OCI-LY7 (cell line): Measurements from ENCODE around the gene TRIM14. TPM values are rescaled to one million over a fixed set of nuclear protein-coding genes. Genes with fewer than 3 reads are reported as not detected.

Experiments used
- BruUV-seq: library from RNA; stranded (reverse); fragments of 400-500 nt; replicated peaks from 2 replicates; lab custom pipeline; 2021; lab: Mats Ljungman, UMichigan
- CTCF ChIA-PET: fragments of 300-600 bp; sonication (Branson Sonifier 250); formaldehyde crosslinking; loops from one replicate; lab custom pipeline; 2022; ENCODE audit warnings: antibody characterized with exemption; ENCODE audit not compliant: unreplicated experiment; lab: Charles Lee
- POLR2A ChIA-PET: fragments of 300-600 bp; sonication (Branson Sonifier 250); formaldehyde crosslinking; loops from one replicate; lab custom pipeline; 2022; ENCODE audit warnings: antibody characterized with exemption; lab: Charles Lee
- DNase-seq: peaks from one replicate; pipeline ENCODE4 v3.0.0-alpha.2; 2015; ENCODE audit warnings: low spot score
- H2AFZ ChIP-seq: fragments of 200-600 bp; sonication (generic), shearing (Covaris generic); 2 replicates; pipeline ENCODE4 v1.6.1; 2014; ENCODE audit warnings: mild to moderate bottlenecking, antibody characterized with exemption, low read length, moderate library complexity
- H3K27ac ChIP-seq: fragments of 200-600 bp; sonication (generic); 2 replicates; pipeline ENCODE4 v1.5.1; 2014; ENCODE audit warnings: mixed run types, low read depth, mild to moderate bottlenecking, moderate library complexity, low read length, inconsistent platforms; ENCODE audit not compliant: poor library complexity, severe bottlenecking
- H3K36me3 ChIP-seq: fragments of 200-600 bp; sonication (generic); 2 replicates; pipeline ENCODE4 v1.6.1; 2014; ENCODE audit warnings: mild to moderate bottlenecking, antibody characterized with exemption, low read length, moderate library complexity, mixed read lengths; ENCODE audit not compliant: insufficient read depth
- H3K4me1 ChIP-seq: fragments of 200-600 bp; sonication (generic); 2 replicates; pipeline ENCODE4 v1.5.1; 2014; ENCODE audit warnings: mild to moderate bottlenecking, low read length; ENCODE audit not compliant: insufficient read depth, poor library complexity, severe bottlenecking
- H3K4me2 ChIP-seq: fragments of 200-600 bp; sonication (generic); 2 replicates; pipeline ENCODE4 v1.6.1; 2014; ENCODE audit warnings: mild to moderate bottlenecking, low read length
- H3K4me3 ChIP-seq: fragments of 200-600 bp; sonication (generic); 2 replicates; pipeline ENCODE4 v1.5.1; 2014; ENCODE audit warnings: mild to moderate bottlenecking, low read depth, low read length; ENCODE audit not compliant: poor library complexity, severe bottlenecking
- H3K79me2 ChIP-seq: fragments of 200-600 bp; sonication (generic); 2 replicates; pipeline ENCODE4 v1.6.1; 2016; ENCODE audit warnings: low read depth, mild to moderate bottlenecking, low read length, moderate library complexity, mixed read lengths; ENCODE audit not compliant: insufficient read depth
- H3K9me2 ChIP-seq: fragments of 200-600 bp; sonication (generic); 2 replicates; pipeline ENCODE4 v1.6.1; 2016; ENCODE audit warnings: mild to moderate bottlenecking, low read length, mixed read lengths; ENCODE audit not compliant: insufficient read depth
- H3K9me3 ChIP-seq: fragments of 200-600 bp; sonication (generic); 2 replicates; pipeline ENCODE4 v1.6.1; 2014; ENCODE audit warnings: mild to moderate bottlenecking, mixed run types, low read length, mixed read lengths
- H4K20me1 ChIP-seq: fragments of 200-600 bp; sonication (generic); 2 replicates; pipeline ENCODE4 v1.6.1; 2014; ENCODE audit warnings: mild to moderate bottlenecking, antibody characterized with exemption, low read length, moderate library complexity, mixed read lengths; ENCODE audit not compliant: insufficient read depth
- CTCF ChIP-seq: fragments of 200-600 bp; sonication (generic); conservative IDR thresholded peaks from 2 replicates; pipeline ENCODE4 v1.5.1; 2014; ENCODE audit warnings: mild to moderate bottlenecking, antibody characterized with exemption, low read length, moderate library complexity, mixed read lengths
- EZH2phosphoT487 ChIP-seq: fragments of 200-600 bp; sonication (generic); IDR thresholded peaks from 2 replicates; pipeline ENCODE4 v1.6.1; 2018; ENCODE audit warnings: low read depth, borderline replicate concordance, mild to moderate bottlenecking, mixed run types, antibody characterized with exemption, low read length, moderate library complexity, mixed read lengths
- intact Hi-C: fragments of 100-400 bp; cut with micrococcal nuclease; formaldehyde crosslinking; loops from one replicate; pipeline ENCODE4 v1.10.0; 2022; ENCODE audit not compliant: unreplicated experiment
- total RNA-seq, 2 experiments: library from RNA; depleted of rRNA in 1 of 2; stranded (reverse); fragments of >200 nt in 1 of 2; shearing (Covaris generic) in 1 of 2; gene quantifications; 2 replicates each; pipeline ENCODE4 v1.2.3, GENCODE V29; 2014 to 2022

The TRIM14 gene
- total RNA-seq, 2 experiments from 2014 or later: 21.4 to 26.0 TPM

GRCh38 chr9:98083566-98084183 is 35.3 kb downstream of the TRIM14 start:
- Histone ChIP-seq H3K79me2 (no peaks in the 10 kb centered on the region), H3K4me3 (no peak overlapping the region), H4K20me1 (no peaks in the 10 kb centered on the region), H3K9me2 (no peaks in the 10 kb centered on the region), H3K36me3 (peaks cover 75% of the 10 kb centered on the region), H3K4me1 (no peaks in the 10 kb centered on the region), H3K9me3 (no peaks in the 10 kb centered on the region), H3K27ac (peak overlapping the region; percentile 3), H3K4me2 (no peak overlapping the region), H2AFZ (no peak overlapping the region)
- ChIA-PET CTCF (no interaction called here), POLR2A (interaction anchor here (0.7 to 1.1 kb wide), 2 partner anchors 41 to 172 kb away, joined by 3 read pairs; partner anchors contain the start of gene TBC1D2)
- TF ChIP-seq EZH2phosphoT487: no peak
- no peak for TF ChIP-seq CTCF
- intact Hi-C loops: no loop called here
- DNase-seq: no peak
- no TSS peak for BruUV-seq

GRCh38 chr9:98083061-98083501 is 35.9 kb downstream of the TRIM14 start:
- CTCF ChIA-PET: no interaction called here
- Histone ChIP-seq H3K4me1 (no peaks in the 10 kb centered on the region), H3K79me2 (no peaks in the 10 kb centered on the region), H2AFZ (no peak overlapping the region), H3K36me3 (peaks cover 77% of the 10 kb centered on the region), H3K9me3 (no peaks in the 10 kb centered on the region), H4K20me1 (no peaks in the 10 kb centered on the region), H3K9me2 (no peaks in the 10 kb centered on the region), H3K4me2 (no peak overlapping the region), H3K4me3 (no peak overlapping the region), H3K27ac (peak overlapping the region; percentile 3)
- no peak for TF ChIP-seq EZH2phosphoT487
- TF ChIP-seq CTCF: no peak
- no peak for DNase-seq
- POLR2A ChIA-PET: no interaction called here
- no TSS peak for BruUV-seq
- intact Hi-C loops: no loop called here

GRCh38 chr9:98081477-98082219 is 37.4 kb downstream of the TRIM14 start:
- ChIA-PET POLR2A (interaction anchor here (0.7 to 1.3 kb wide), 2 partner anchors 20 to 56 kb away, joined by 3 to 5 read pairs; no protein-coding TSS in a partner anchor), CTCF (no interaction called here)
- intact Hi-C loops: no loop called here
- H3K9me2 ChIP-seq: no peaks in the 10 kb centered on the region
- no peak overlapping the region for H3K27ac ChIP-seq
- no TSS peak for BruUV-seq
- no peaks in the 10 kb centered on the region for H4K20me1 ChIP-seq
- peaks cover 79% of the 10 kb centered on the region for H3K36me3 ChIP-seq
- no peaks in the 10 kb centered on the region for H3K79me2 ChIP-seq
- DNase-seq: no peak
- H3K9me3 ChIP-seq: no peaks in the 10 kb centered on the region
- no peaks in the 10 kb centered on the region for H3K4me1 ChIP-seq
- no peak overlapping the region for H3K4me2 ChIP-seq
- no peak overlapping the region for H3K4me3 ChIP-seq
- H2AFZ ChIP-seq: no peak overlapping the region
- TF ChIP-seq EZH2phosphoT487: no peak
- no peak for TF ChIP-seq CTCF
